Calu3 (cell line): ENCODE results near the gene RABGAP1L. TPM values are rescaled to one million over a fixed set of nuclear protein-coding genes. Genes with fewer than 3 reads are reported as not detected.

ENCODE experiments used
- BruUV-seq: library from RNA; stranded (reverse); fragments of 400-500 nt; replicated peaks from 2 replicates; lab custom pipeline; 2021; lab: Mats Ljungman, UMichigan
- CTCF ChIA-PET: fragments of 300-600 bp; sonication (Branson Sonifier 250); formaldehyde crosslinking; loops from one replicate; lab custom pipeline; 2022; ENCODE audit warnings: antibody characterized with exemption; lab: Charles Lee
- DNase-seq: peaks from one replicate; pipeline ENCODE4 v3.0.0; 2022
- H3K27ac Mint-ChIP-seq: one replicate; pipeline ENCODE4 v1.8.0; 2022; ENCODE audit warnings: mixed read lengths; ENCODE audit not compliant: unreplicated experiment
- H3K27me3 Mint-ChIP-seq: one replicate; pipeline ENCODE4 v1.8.0; 2022; ENCODE audit warnings: mixed read lengths; ENCODE audit not compliant: unreplicated experiment
- H3K36me3 Mint-ChIP-seq: one replicate; pipeline ENCODE4 v1.8.0; 2022; ENCODE audit warnings: mild to moderate bottlenecking, moderate library complexity, mixed read lengths; ENCODE audit not compliant: insufficient read depth, unreplicated experiment
- H3K4me1 Mint-ChIP-seq: one replicate; pipeline ENCODE4 v1.8.0; 2022; ENCODE audit warnings: mild to moderate bottlenecking, low read depth, mixed read lengths; ENCODE audit not compliant: unreplicated experiment
- H3K4me3 Mint-ChIP-seq: one replicate; pipeline ENCODE4 v1.8.0; 2022; ENCODE audit warnings: mild to moderate bottlenecking, low read depth, moderate library complexity, mixed read lengths; ENCODE audit not compliant: unreplicated experiment
- H3K9me3 Mint-ChIP-seq: one replicate; pipeline ENCODE4 v1.8.0; 2022; ENCODE audit warnings: low read depth, mixed read lengths; ENCODE audit not compliant: unreplicated experiment
- intact Hi-C: fragments of 100-400 bp; cut with micrococcal nuclease; formaldehyde crosslinking; loops from one replicate; pipeline ENCODE4 v1.10.0; 2022; ENCODE audit not compliant: unreplicated experiment
- total RNA-seq: library from RNA; stranded (reverse); gene quantifications from 2 replicates; pipeline ENCODE4 v1.2.3, GENCODE V29; 2022
- TF ChIP-seq, protein P1 (sequence below): fragments of 200-600 bp; IDR thresholded peaks from one replicate; pipeline ENCODE4 v1.8.0; 2022; ENCODE audit warnings: antibody characterized with exemption; ENCODE audit not compliant: unreplicated experiment

RABGAP1L gene
- total RNA-seq, 1 experiment from 2014 or later: 135 TPM

DNA sequence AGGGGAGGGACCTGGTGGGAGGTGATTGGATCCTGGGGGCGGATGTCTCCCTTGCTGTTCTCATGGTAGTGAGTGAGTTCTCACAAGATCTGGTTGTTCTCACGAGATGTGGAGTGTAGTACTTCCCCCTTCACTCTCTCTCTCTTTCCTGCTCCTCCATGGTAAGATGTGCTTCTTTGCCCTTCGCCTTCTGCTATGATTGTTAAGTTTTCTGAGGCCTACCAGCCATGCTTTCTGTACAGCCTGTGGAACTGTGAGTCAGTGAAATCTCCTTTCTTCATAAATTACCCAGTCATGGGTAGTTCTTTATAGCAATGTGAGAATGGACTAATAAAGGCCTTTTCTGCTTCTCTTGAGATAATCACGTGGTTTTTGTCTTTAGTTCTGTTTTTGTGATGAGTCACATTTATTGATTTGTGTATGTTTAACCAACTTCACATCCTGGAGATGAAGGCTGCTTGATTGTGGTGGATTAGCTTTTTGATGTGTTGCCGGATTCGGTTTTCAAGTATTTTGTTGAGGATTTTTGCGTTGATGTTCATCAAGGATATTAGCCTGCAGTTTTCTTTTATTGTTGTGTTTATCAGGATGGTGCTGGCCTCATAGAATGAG is 45.5 kb downstream of the RABGAP1L start:
- intact Hi-C loops: no loop called here
- Mint-ChIP-seq H3K4me3 (peak overlapping the region; percentile 5), H3K36me3 (peaks cover 6% of the 10 kb centered on the region), H3K27ac (peak overlapping the region; percentile 52), H3K9me3 (peaks cover 4% of the 10 kb centered on the region), H3K4me1 (peaks cover 21% of the 10 kb centered on the region), H3K27me3 (no peaks in the 10 kb centered on the region)
- peak; percentile 37 for DNase-seq
- TF ChIP-seq, protein P1, sequence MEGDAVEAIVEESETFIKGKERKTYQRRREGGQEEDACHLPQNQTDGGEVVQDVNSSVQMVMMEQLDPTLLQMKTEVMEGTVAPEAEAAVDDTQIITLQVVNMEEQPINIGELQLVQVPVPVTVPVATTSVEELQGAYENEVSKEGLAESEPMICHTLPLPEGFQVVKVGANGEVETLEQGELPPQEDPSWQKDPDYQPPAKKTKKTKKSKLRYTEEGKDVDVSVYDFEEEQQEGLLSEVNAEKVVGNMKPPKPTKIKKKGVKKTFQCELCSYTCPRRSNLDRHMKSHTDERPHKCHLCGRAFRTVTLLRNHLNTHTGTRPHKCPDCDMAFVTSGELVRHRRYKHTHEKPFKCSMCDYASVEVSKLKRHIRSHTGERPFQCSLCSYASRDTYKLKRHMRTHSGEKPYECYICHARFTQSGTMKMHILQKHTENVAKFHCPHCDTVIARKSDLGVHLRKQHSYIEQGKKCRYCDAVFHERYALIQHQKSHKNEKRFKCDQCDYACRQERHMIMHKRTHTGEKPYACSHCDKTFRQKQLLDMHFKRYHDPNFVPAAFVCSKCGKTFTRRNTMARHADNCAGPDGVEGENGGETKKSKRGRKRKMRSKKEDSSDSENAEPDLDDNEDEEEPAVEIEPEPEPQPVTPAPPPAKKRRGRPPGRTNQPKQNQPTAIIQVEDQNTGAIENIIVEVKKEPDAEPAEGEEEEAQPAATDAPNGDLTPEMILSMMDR: no peak
- CTCF ChIA-PET: interaction anchor here (0.7 to 1.7 kb wide), 2 partner anchors 13 to 31 kb away, joined by 3 read pairs; no protein-coding TSS in a partner anchor
- TSS peak; percentile 65 for BruUV-seq

DNA sequence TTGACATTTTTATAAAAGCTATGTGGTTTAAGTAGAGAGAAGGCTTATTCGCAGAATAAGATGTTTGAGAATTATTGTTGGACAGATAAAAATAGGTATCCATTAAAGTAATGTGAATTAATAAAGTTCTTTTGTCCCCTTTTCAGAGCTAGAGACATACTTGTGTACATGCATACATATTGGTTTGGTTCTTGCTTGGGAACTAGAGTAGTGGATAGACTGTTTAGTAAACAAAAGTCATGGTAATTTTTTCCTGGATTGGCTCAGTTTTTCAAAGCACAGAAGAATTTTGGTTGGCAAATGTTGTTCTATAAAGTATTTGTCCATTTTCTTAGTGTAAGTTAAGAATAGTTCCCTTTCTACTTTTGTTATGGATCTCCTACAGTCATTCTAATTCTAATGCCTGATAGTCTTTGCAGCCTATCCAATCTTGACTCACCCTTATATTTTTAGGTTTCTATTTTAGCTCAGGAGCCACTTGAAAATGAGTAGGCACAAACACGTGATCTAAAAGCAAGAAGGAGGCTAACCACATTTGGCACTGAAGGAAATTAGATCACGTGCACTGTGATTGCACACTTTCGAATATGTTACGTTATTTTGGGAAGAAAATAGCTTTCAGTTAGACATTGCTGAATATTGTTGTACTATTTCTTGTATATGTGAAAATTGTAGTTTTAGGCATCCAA is 47.0 kb downstream of the RABGAP1L start:
- no TSS peak for BruUV-seq
- Mint-ChIP-seq H3K4me1 (peaks cover 21% of the 10 kb centered on the region), H3K9me3 (peaks cover 4% of the 10 kb centered on the region), H3K36me3 (peaks cover 6% of the 10 kb centered on the region), H3K4me3 (no peak overlapping the region), H3K27me3 (no peaks in the 10 kb centered on the region), H3K27ac (no peak overlapping the region)
- no peak for DNase-seq
- CTCF ChIA-PET: interaction anchor here (0.9 to 1.4 kb wide), 2 partner anchors 11 to 14 kb away, joined by 3 read pairs; no protein-coding TSS in a partner anchor
- intact Hi-C loops: no loop called here
- TF ChIP-seq, protein P1: no peak

DNA sequence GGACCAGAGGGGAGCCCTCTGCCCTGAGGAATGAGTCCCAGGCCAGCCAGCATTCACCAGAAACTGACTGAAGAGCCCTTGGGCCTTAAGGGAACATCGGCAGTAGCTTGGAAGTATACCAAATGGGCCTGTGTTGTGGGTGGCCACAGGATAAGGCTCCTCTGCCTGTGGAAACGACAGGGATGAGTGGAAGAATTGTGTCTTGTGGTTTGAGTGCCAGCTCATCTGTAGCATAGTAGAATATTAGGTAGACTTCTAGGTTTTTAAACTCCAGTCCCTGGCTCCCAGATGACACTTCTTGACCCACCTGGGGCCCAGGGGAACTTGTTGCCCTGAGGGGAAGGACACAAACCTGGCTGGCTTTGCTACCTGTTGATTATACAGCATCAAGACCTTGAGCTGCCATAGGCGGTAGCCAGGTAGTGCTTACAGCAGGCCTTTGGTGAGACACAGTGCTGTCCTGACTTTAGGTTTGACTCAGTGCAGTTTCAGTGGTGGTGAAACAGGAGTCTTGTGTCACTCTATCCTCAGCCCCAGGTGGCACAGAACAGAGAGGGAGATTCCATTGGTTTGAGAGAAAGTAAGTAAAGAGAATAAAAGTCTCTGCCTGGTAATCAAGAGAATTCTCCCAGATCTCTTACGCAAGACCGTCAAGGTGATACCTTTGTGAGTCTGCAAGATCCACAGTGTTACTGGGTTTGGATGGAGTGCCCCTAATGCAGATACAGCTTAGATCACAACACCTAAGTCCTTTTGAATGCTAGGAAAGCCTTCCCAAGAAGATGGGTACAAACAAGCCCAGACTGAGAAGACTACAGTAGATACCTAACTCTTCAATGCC is 50.2 kb downstream of the RABGAP1L start:
- Mint-ChIP-seq H3K4me3 (no peak overlapping the region), H3K27me3 (no peaks in the 10 kb centered on the region)
- TF ChIP-seq, protein P1: no peak

DNA sequence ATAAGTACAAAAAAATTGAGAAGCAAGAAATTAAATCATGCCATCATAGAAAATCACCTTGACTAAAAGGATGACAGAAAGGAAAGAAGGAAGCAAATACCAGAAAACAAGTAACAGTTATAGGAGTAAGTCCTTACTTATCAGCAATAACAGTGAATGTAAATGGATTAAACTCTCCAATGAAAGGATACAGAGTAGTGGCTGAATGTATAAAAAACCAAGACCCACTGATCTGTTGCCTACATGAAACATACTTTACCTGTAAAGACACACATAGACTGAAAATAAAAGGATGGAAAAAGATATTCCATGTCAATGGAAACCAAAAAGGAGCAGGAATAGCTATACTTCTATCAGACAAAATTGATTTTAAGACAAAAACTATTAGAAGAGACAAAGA is 52.2 kb downstream of the RABGAP1L start:
- intact Hi-C loops: no loop called here
- TF ChIP-seq, protein P1: no peak
- BruUV-seq: no TSS peak

More for the DNA sequence above, 50.2 kb downstream of the RABGAP1L start:
- no TSS peak for BruUV-seq
- DNase-seq: no peak
- Mint-ChIP-seq H3K9me3 (no peaks in the 10 kb centered on the region), H3K36me3 (peaks cover 6% of the 10 kb centered on the region), H3K27ac (no peak overlapping the region), H3K4me1 (peaks cover 15% of the 10 kb centered on the region)
- CTCF ChIA-PET: no interaction called here
- intact Hi-C loops: no loop called here

More for the DNA sequence above, 52.2 kb downstream of the RABGAP1L start:
- Mint-ChIP-seq H3K9me3 (no peaks in the 10 kb centered on the region), H3K27me3 (no peaks in the 10 kb centered on the region), H3K36me3 (no peaks in the 10 kb centered on the region), H3K27ac (no peak overlapping the region), H3K4me3 (no peak overlapping the region), H3K4me1 (no peaks in the 10 kb centered on the region)
- DNase-seq: no peak
- CTCF ChIA-PET: no interaction called here
